SK-N-SH treated with all-trans-retinoic acid at 6 μM for 48 hours (cell line): ENCODE results near the gene SLC30A1.

Experiments used
- ARNTL ChIP-seq: fragments of 450-650 bp; formaldehyde crosslinking; IDR thresholded peaks from 2 replicates; pipeline ENCODE4 v1.5.0; 2020; ENCODE audit warnings: low read depth, mild to moderate bottlenecking, moderate library complexity, borderline replicate concordance
- BACH2 ChIP-seq: fragments of 250-450 bp; sonication (Bioruptor Pico); IDR thresholded peaks from 2 replicates; pipeline ENCODE4 v1.9.0; 2021; ENCODE audit warnings: mild to moderate bottlenecking, borderline replicate concordance
- CREB5 ChIP-seq: fragments of 250-450 bp; sonication (Bioruptor Pico); IDR thresholded peaks from 2 replicates; pipeline ENCODE4 v1.5.1; 2020; ENCODE audit warnings: low read depth, mild to moderate bottlenecking, moderate library complexity
- CSRNP3 ChIP-seq: fragments of 250-450 bp; sonication (Bioruptor Pico); IDR thresholded peaks from 2 replicates; pipeline ENCODE4 v1.5.1; 2021; ENCODE audit warnings: mild to moderate bottlenecking, moderate library complexity
- ISL1 ChIP-seq: fragments of 250-450 bp; sonication (Bioruptor Pico); IDR thresholded peaks from 2 replicates; pipeline ENCODE4 v2.1.2; 2022; ENCODE audit warnings: mild to moderate bottlenecking, moderate library complexity
- PATZ1 ChIP-seq: fragments of 250-450 bp; sonication (Bioruptor Pico); IDR thresholded peaks from 2 replicates; pipeline ENCODE4 v1.8.0; 2020; ENCODE audit warnings: mild to moderate bottlenecking, moderate library complexity, borderline replicate concordance
- TCF4 ChIP-seq: fragments of 250-450 bp; sonication (Bioruptor Pico); IDR thresholded peaks from 2 replicates; pipeline ENCODE4 v1.8.0; 2021; ENCODE audit warnings: mild to moderate bottlenecking, moderate library complexity, borderline replicate concordance
- TOX ChIP-seq: fragments of 250-450 bp; sonication (Bioruptor Pico); IDR thresholded peaks from 2 replicates; pipeline ENCODE4 v1.8.0; 2021; ENCODE audit warnings: mild to moderate bottlenecking, moderate library complexity, borderline replicate concordance
- ZC3H10 ChIP-seq: fragments of 250-450 bp; sonication (Bioruptor Pico); IDR thresholded peaks from 2 replicates; pipeline ENCODE4 v1.5.1; 2021; ENCODE audit warnings: mild to moderate bottlenecking, moderate library complexity
- ZFP3 ChIP-seq: fragments of 250-450 bp; sonication (Bioruptor Pico); IDR thresholded peaks from 2 replicates; pipeline ENCODE4 v1.5.0; 2020; ENCODE audit warnings: mild to moderate bottlenecking, moderate library complexity
- ZFP30 ChIP-seq: fragments of 450-650 bp; formaldehyde crosslinking; IDR thresholded peaks from 2 replicates; pipeline ENCODE4 v1.5.0; 2022; ENCODE audit warnings: mild to moderate bottlenecking, moderate library complexity
- ZNF565 ChIP-seq: fragments of 450-650 bp; formaldehyde crosslinking; conservative IDR thresholded peaks from 2 replicates; pipeline ENCODE4 v1.5.0; 2020; ENCODE audit warnings: low read depth, mild to moderate bottlenecking, moderate library complexity
- ZNF70 ChIP-seq: fragments of 450-650 bp; formaldehyde crosslinking; IDR thresholded peaks from 2 replicates; pipeline ENCODE4 v1.5.0; 2020; ENCODE audit warnings: mild to moderate bottlenecking, moderate library complexity
- ZNF8 ChIP-seq: fragments of 450-650 bp; formaldehyde crosslinking; IDR thresholded peaks from 2 replicates; pipeline ENCODE4 v1.5.0; 2020; ENCODE audit warnings: mild to moderate bottlenecking, moderate library complexity

GRCh38 chr1:211530102-211530501, 48.9 kb downstream of the SLC30A1 start:
- TF ChIP-seq PATZ1 (CRISPR knock-in tag), result no peak
- TF ChIP-seq ZFP30 (CRISPR knock-in tag), result no peak
- no peak for TF ChIP-seq ZFP3
- no peak for TF ChIP-seq ZNF8 (CRISPR knock-in tag)
- TF ChIP-seq ARNTL (CRISPR knock-in tag), result no peak
- no peak for TF ChIP-seq BACH2 (CRISPR knock-in tag)
- no peak for TF ChIP-seq TCF4
- TF ChIP-seq CSRNP3 (CRISPR knock-in tag), result no peak
- no peak for TF ChIP-seq TOX (CRISPR knock-in tag)
- no peak for TF ChIP-seq ZNF70 (CRISPR knock-in tag)
- TF ChIP-seq ZNF565 (CRISPR knock-in tag), result no peak
- no peak for TF ChIP-seq ISL1 (CRISPR knock-in tag)
- TF ChIP-seq CREB5 (CRISPR knock-in tag), result no peak
- no peak for TF ChIP-seq ZC3H10 (CRISPR knock-in tag)
